PC-9 (cell line): ENCODE data around the gene NCDN. TPM values are rescaled to one million over a fixed set of nuclear protein-coding genes. Genes with fewer than 3 reads are reported as not detected.

Source experiments
- BruUV-seq: library from RNA; stranded (reverse); fragments of 400-500 nt; replicated peaks from 2 replicates; lab custom pipeline; 2021; lab: Mats Ljungman, UMichigan
- CTCF ChIA-PET: fragments of 300-600 bp; sonication (Branson Sonifier 250); formaldehyde crosslinking; loops from one replicate; lab custom pipeline; 2022; ENCODE audit warnings: antibody characterized with exemption; lab: Charles Lee
- POLR2A ChIA-PET: fragments of 300-600 bp; sonication (Branson Sonifier 250); formaldehyde crosslinking; loops from one replicate; lab custom pipeline; 2022; ENCODE audit warnings: antibody characterized with exemption; ENCODE audit not compliant: unreplicated experiment; lab: Charles Lee
- DNase-seq, 2 experiments: peaks; one replicate each; pipeline versions ENCODE4 v3.0.0 to v3.0.0-alpha.2; 2015 to 2022; ENCODE audit warnings: mixed read lengths in 1 of 2
- H2AFZ ChIP-seq: fragments of 200-600 bp; sonication (generic); 2 replicates; pipeline ENCODE4 v1.8.1; 2017; ENCODE audit warnings: antibody characterized with exemption
- H3F3A ChIP-seq: fragments of 200-600 bp; sonication (generic); 2 replicates; pipeline ENCODE4 v1.8.1; 2017; ENCODE audit warnings: antibody characterized with exemption, mild to moderate bottlenecking, low read depth; ENCODE audit not compliant: insufficient read depth
- H3K27ac ChIP-seq: fragments of 200-600 bp; sonication (generic); 2 replicates; pipeline ENCODE4 v1.6.1; 2016; ENCODE audit warnings: mixed run types
- H3K27me3 ChIP-seq: fragments of 200-600 bp; sonication (generic); 2 replicates; pipeline ENCODE4 v1.6.1; 2016; ENCODE audit warnings: low read depth, mixed run types; ENCODE audit not compliant: insufficient read depth
- H3K36me3 ChIP-seq: fragments of 200-600 bp; sonication (generic); 2 replicates; pipeline ENCODE4 v1.6.1; 2016; ENCODE audit warnings: low read depth, mixed run types
- H3K4me1 ChIP-seq: fragments of 200-600 bp; sonication (generic); replicated peaks from 2 replicates; pipeline ENCODE4 v1.6.1; 2016; ENCODE audit warnings: mixed run types; ENCODE audit not compliant: insufficient read depth
- H3K4me2 ChIP-seq: fragments of 200-600 bp; sonication (generic); 2 replicates; pipeline ENCODE4 v1.6.1; 2017; ENCODE audit warnings: mixed run types
- H3K4me3 ChIP-seq: fragments of 200-600 bp; sonication (generic); 2 replicates; pipeline ENCODE4 v1.6.1; 2016; ENCODE audit warnings: mixed run types
- H3K79me2 ChIP-seq: fragments of 200-600 bp; sonication (generic); 2 replicates; pipeline ENCODE4 v1.6.1; 2017; ENCODE audit warnings: low read depth, mixed run types
- H3K9me2 ChIP-seq: fragments of 200-600 bp; sonication (generic); 2 replicates; pipeline ENCODE4 v1.8.1; 2017; ENCODE audit warnings: mild to moderate bottlenecking; ENCODE audit not compliant: insufficient read depth
- H3K9me3 ChIP-seq: fragments of 200-600 bp; sonication (generic); 2 replicates; pipeline ENCODE4 v1.8.1; 2016; ENCODE audit warnings: low read depth; ENCODE audit not compliant: insufficient read depth
- H4K20me1 ChIP-seq: fragments of 200-600 bp; sonication (generic); 2 replicates; pipeline ENCODE4 v1.8.1; 2017; ENCODE audit not compliant: insufficient read depth
- EZH2 ChIP-seq: fragments of 200-600 bp; sonication (generic); IDR thresholded peaks from 2 replicates; pipeline ENCODE4 v1.8.0; 2017; ENCODE audit warnings: antibody characterized with exemption, low read depth
- intact Hi-C: fragments of 100-400 bp; cut with micrococcal nuclease; formaldehyde crosslinking; loops from one replicate; pipeline ENCODE4 v1.10.0; 2022; ENCODE audit not compliant: unreplicated experiment
- total RNA-seq: library from RNA; stranded (reverse); gene quantifications from 2 replicates; pipeline ENCODE4 v1.2.3, GENCODE V29; 2021
- TF ChIP-seq, protein P1 (sequence below): fragments of 200-600 bp; sonication (generic); conservative IDR thresholded peaks from 2 replicates; pipeline ENCODE4 v1.6.1; 2017; ENCODE audit warnings: mixed run types, antibody characterized with exemption, mild to moderate bottlenecking, moderate library complexity

NCDN gene
- total RNA-seq, 1 experiment from 2014 or later, result 26.6 TPM

- Histone ChIP-seq H3K27me3 (no peaks in the 10 kb centered on the region), H3K9me2 (no peaks in the 10 kb centered on the region), H3K4me2 (no peak overlapping the region), H3K36me3 (peaks cover 9% of the 10 kb centered on the region; the same call in 1 of the 2 replicates), H3K9me3 (peaks cover 24% of the 10 kb centered on the region; the same call in 1 of the 2 replicates), H3F3A (no peaks in the 10 kb centered on the region), H2AFZ (no peak overlapping the region), H3K79me2 (0 out of 2 replicates have a peak, but pooled peaks cover 6% of the 10 kb centered on the region), H3K4me3 (no peak overlapping the region), H3K4me1 (no peaks in the 10 kb centered on the region), H3K27ac (no peak overlapping the region), H4K20me1 (no peaks in the 10 kb centered on the region)
- intact Hi-C loops, result no loop called here
- no TSS peak for BruUV-seq
- POLR2A ChIA-PET, result no interaction called here
- CTCF ChIA-PET, result no interaction called here
- no peak for DNase-seq
- TF ChIP-seq, protein P1, sequence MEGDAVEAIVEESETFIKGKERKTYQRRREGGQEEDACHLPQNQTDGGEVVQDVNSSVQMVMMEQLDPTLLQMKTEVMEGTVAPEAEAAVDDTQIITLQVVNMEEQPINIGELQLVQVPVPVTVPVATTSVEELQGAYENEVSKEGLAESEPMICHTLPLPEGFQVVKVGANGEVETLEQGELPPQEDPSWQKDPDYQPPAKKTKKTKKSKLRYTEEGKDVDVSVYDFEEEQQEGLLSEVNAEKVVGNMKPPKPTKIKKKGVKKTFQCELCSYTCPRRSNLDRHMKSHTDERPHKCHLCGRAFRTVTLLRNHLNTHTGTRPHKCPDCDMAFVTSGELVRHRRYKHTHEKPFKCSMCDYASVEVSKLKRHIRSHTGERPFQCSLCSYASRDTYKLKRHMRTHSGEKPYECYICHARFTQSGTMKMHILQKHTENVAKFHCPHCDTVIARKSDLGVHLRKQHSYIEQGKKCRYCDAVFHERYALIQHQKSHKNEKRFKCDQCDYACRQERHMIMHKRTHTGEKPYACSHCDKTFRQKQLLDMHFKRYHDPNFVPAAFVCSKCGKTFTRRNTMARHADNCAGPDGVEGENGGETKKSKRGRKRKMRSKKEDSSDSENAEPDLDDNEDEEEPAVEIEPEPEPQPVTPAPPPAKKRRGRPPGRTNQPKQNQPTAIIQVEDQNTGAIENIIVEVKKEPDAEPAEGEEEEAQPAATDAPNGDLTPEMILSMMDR, result no peak
- no peak for TF ChIP-seq EZH2
Observed at GRCh38 chr1:35533586-35533985, 24.0 kb upstream of the NCDN start.

GRCh38 chr1:35535243-35535642 lies 22.4 kb upstream of the NCDN start:
- Histone ChIP-seq H3K79me2 (0 out of 2 replicates have a peak, but pooled peaks cover 6% of the 10 kb centered on the region), H3K27me3 (no peaks in the 10 kb centered on the region), H3F3A (peaks cover 8% of the 10 kb centered on the region; the same call in 1 of the 2 replicates), H3K27ac (no peak overlapping the region), H3K9me2 (no peaks in the 10 kb centered on the region), H3K4me3 (no peak overlapping the region), H3K36me3 (peaks cover 9% of the 10 kb centered on the region; the same call in 1 of the 2 replicates), H4K20me1 (no peaks in the 10 kb centered on the region; the same call in none of the 2 replicates), H3K9me3 (peaks cover 10% of the 10 kb centered on the region; the same call in 1 of the 2 replicates), H2AFZ (no peak overlapping the region), H3K4me2 (no peak overlapping the region), H3K4me1 (peaks cover 5% of the 10 kb centered on the region; the same call in 1 of the 2 replicates)
- BruUV-seq, result no TSS peak
- no peak for DNase-seq
- CTCF ChIA-PET, result no interaction called here
- intact Hi-C loops, result no loop called here
- TF ChIP-seq, protein P1, result no peak
- TF ChIP-seq EZH2, result no peak
- POLR2A ChIA-PET, result interaction anchor here (0.7 kb wide), 1 partner anchor 9 kb away, joined by 3 read pairs; no protein-coding TSS in a partner anchor

GRCh38 chr1:35536556-35537162 lies 20.9 kb upstream of the NCDN start:
- no peak overlapping the region for H3K4me2 ChIP-seq
- no peaks in the 10 kb centered on the region for H3K9me2 ChIP-seq
- H3K27ac ChIP-seq, result no peak overlapping the region
- peaks cover 3% of the 10 kb centered on the region for H4K20me1 ChIP-seq
- no peaks in the 10 kb centered on the region for H3K9me3 ChIP-seq
- no peaks in the 10 kb centered on the region for H3K27me3 ChIP-seq
- H2AFZ ChIP-seq, result no peak overlapping the region
- H3K4me3 ChIP-seq, result no peak overlapping the region
- intact Hi-C loops, result no loop called here
- H3K79me2 ChIP-seq, result 0 out of 2 replicates have a peak, but pooled peaks cover 6% of the 10 kb centered on the region
- peaks cover 12% of the 10 kb centered on the region; the same call in 1 of the 2 replicates for H3F3A ChIP-seq
- H3K36me3 ChIP-seq, result no peaks in the 10 kb centered on the region
- no peak for DNase-seq
- POLR2A ChIA-PET, result no interaction called here
- no TSS peak for BruUV-seq
- H3K4me1 ChIP-seq, result peaks cover 5% of the 10 kb centered on the region; the same call in 1 of the 2 replicates
- TF ChIP-seq, protein P1, result no peak
- no peak for TF ChIP-seq EZH2
- CTCF ChIA-PET, result no interaction called here
